Astrocyte of the spinal cord (primary cell): ENCODE results near the gene FAHD2A.
"Not testable (repeated sequence)": the region's sequence is repeated elsewhere in the genome, so short reads cannot be mapped to it uniquely, and the experiment has no call there.

Experiments
- DNase-seq: peaks from one replicate; pipeline ENCODE4 v3.0.0; 2011; ENCODE audit warnings: low read depth, low spot score
- H3K4me3 ChIP-seq: 2 replicates; pipeline ENCODE4 v1.5.1; 2011; ENCODE audit warnings: low read depth, mild to moderate bottlenecking, low read length, moderate library complexity
- CTCF ChIP-seq: IDR thresholded peaks from 2 replicates; pipeline ENCODE4 v1.5.1; 2012; ENCODE audit warnings: low read depth, mild to moderate bottlenecking, low read length, inconsistent platforms
- in situ Hi-C: cut with HindIII; loops from 2 replicates; pipeline ENCODE4 v1.10.0; 2017; ENCODE audit warnings: low sequenced_read_pairs

The FAHD2A gene

GRCh38 chr2:95375532-95376150, 26.9 kb upstream of the FAHD2A start:
- no peak for DNase-seq
- H3K4me3 ChIP-seq, result no peak overlapping the region
- no peak for TF ChIP-seq CTCF
- in situ Hi-C loops, result no loop called here

- in situ Hi-C loops, result no loop called here
- DNase-seq, result no peak
- TF ChIP-seq CTCF, result no peak
- no peak overlapping the region for H3K4me3 ChIP-seq
Measured at GRCh38 chr2:95376311-95377215, 25.9 kb upstream of the FAHD2A start.

GRCh38 chr2:95377216-95378123, 25.0 kb upstream of the FAHD2A start:
- in situ Hi-C loops, result no loop called here
- no peak overlapping the region for H3K4me3 ChIP-seq
- TF ChIP-seq CTCF, result no peak
- no peak for DNase-seq

GRCh38 chr2:95378281-95378680, 24.2 kb upstream of the FAHD2A start:
- H3K4me3 ChIP-seq, in situ Hi-C loops, DNase-seq: not testable (repeated sequence)

- TF ChIP-seq CTCF, result peak; percentile 41
- no peak for DNase-seq
- in situ Hi-C loops, result no loop called here
Measured at GRCh38 chr2:95379371-95379831, 23.1 kb upstream of the FAHD2A start.

GRCh38 chr2:95380280-95380679, 22.2 kb upstream of the FAHD2A start:
- DNase-seq, result no peak
- no peak for TF ChIP-seq CTCF
- in situ Hi-C loops, result no loop called here
- H3K4me3 ChIP-seq, result no peak overlapping the region

More at GRCh38 chr2:95379371-95379831, 23.1 kb upstream of the FAHD2A start:
- H3K4me3 ChIP-seq, result no peak overlapping the region
